SK-N-SH (cell line): ENCODE data around the gene SEMA6C.
"Not testable (repeated sequence)": the region's sequence is repeated elsewhere in the genome, so short reads cannot be mapped to it uniquely, and the experiment has no call there.

Experiments
- EZH2phosphoT487 ChIP-seq: fragments of 200-600 bp; sonication (generic); IDR thresholded peaks from 2 replicates; pipeline ENCODE4 v1.6.1; 2017; ENCODE audit warnings: low read depth, mixed run types, mild to moderate bottlenecking, antibody characterized with exemption, moderate library complexity, borderline replicate concordance
- TF ChIP-seq, protein P1 (sequence below): IDR thresholded peaks from 2 replicates; pipeline ENCODE4 v1.4.0; 2012; ENCODE audit warnings: low read depth, borderline replicate concordance
- TF ChIP-seq, protein P2 (sequence below): fragments of 150-350 bp; IDR thresholded peaks from 2 replicates; pipeline ENCODE4 v1.6.1; 2016; ENCODE audit warnings: mild to moderate bottlenecking, low read depth, low read length
- TF ChIP-seq, protein P3 (sequence below): fragments of 200-600 bp; sonication (generic); IDR thresholded peaks from 2 replicates; pipeline ENCODE4 v1.6.1; 2017; ENCODE audit warnings: antibody characterized with exemption, mild to moderate bottlenecking, moderate library complexity
- TF ChIP-seq, protein P4 (sequence below): IDR thresholded peaks from 2 replicates; pipeline ENCODE4 v1.4.0; 2012; ENCODE audit warnings: low read depth, borderline replicate concordance
- TF ChIP-seq, protein P5 (sequence below): IDR thresholded peaks from 2 replicates; pipeline ENCODE4 v1.4.0; 2012; ENCODE audit warnings: low read depth

DNA sequence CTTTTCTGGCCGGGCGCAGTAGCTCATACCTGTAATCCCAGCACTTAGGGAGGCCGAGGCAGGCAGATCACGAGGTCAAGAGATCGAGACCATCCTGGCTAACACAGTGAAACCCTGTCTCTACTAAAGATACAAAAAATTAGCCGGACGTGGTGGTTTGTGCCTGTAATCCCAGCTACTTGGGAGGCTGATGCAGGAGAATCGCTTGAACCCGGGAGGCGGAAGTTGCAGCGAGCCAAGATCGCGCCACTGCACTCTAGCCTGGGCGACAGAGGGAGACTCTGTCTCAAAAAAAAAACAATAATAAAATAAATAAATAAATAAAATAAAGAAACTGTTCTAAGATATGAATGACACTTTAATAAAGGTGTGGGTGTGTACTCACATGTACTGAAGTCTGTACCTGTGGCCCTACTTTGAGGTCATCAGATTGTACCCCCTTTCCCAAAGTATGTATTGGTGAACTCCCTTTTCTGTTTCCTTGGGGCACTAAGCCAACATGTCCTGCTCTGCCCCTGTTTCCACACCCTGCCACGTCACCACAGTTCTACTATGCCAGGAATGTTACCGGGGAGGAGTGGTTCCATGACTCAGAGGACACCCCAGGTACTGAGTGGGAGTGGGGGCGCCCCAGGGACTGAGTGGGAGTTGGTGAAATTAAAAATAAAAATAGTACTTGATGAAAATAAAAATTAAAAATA is 48.6 kb upstream of the SEMA6C start:
- TF ChIP-seq, protein P1, sequence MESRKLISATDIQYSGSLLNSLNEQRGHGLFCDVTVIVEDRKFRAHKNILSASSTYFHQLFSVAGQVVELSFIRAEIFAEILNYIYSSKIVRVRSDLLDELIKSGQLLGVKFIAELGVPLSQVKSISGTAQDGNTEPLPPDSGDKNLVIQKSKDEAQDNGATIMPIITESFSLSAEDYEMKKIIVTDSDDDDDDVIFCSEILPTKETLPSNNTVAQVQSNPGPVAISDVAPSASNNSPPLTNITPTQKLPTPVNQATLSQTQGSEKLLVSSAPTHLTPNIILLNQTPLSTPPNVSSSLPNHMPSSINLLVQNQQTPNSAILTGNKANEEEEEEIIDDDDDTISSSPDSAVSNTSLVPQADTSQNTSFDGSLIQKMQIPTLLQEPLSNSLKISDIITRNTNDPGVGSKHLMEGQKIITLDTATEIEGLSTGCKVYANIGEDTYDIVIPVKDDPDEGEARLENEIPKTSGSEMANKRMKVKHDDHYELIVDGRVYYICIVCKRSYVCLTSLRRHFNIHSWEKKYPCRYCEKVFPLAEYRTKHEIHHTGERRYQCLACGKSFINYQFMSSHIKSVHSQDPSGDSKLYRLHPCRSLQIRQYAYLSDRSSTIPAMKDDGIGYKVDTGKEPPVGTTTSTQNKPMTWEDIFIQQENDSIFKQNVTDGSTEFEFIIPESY, result not testable (repeated sequence)
- TF ChIP-seq, protein P2, sequence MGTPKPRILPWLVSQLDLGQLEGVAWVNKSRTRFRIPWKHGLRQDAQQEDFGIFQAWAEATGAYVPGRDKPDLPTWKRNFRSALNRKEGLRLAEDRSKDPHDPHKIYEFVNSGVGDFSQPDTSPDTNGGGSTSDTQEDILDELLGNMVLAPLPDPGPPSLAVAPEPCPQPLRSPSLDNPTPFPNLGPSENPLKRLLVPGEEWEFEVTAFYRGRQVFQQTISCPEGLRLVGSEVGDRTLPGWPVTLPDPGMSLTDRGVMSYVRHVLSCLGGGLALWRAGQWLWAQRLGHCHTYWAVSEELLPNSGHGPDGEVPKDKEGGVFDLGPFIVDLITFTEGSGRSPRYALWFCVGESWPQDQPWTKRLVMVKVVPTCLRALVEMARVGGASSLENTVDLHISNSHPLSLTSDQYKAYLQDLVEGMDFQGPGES, result not testable (repeated sequence)
- TF ChIP-seq, protein P3, sequence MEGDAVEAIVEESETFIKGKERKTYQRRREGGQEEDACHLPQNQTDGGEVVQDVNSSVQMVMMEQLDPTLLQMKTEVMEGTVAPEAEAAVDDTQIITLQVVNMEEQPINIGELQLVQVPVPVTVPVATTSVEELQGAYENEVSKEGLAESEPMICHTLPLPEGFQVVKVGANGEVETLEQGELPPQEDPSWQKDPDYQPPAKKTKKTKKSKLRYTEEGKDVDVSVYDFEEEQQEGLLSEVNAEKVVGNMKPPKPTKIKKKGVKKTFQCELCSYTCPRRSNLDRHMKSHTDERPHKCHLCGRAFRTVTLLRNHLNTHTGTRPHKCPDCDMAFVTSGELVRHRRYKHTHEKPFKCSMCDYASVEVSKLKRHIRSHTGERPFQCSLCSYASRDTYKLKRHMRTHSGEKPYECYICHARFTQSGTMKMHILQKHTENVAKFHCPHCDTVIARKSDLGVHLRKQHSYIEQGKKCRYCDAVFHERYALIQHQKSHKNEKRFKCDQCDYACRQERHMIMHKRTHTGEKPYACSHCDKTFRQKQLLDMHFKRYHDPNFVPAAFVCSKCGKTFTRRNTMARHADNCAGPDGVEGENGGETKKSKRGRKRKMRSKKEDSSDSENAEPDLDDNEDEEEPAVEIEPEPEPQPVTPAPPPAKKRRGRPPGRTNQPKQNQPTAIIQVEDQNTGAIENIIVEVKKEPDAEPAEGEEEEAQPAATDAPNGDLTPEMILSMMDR, result not testable (repeated sequence)
- TF ChIP-seq, protein P4, sequence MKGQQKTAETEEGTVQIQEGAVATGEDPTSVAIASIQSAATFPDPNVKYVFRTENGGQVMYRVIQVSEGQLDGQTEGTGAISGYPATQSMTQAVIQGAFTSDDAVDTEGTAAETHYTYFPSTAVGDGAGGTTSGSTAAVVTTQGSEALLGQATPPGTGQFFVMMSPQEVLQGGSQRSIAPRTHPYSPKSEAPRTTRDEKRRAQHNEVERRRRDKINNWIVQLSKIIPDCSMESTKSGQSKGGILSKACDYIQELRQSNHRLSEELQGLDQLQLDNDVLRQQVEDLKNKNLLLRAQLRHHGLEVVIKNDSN, result not testable (repeated sequence)
- TF ChIP-seq, protein P5, sequence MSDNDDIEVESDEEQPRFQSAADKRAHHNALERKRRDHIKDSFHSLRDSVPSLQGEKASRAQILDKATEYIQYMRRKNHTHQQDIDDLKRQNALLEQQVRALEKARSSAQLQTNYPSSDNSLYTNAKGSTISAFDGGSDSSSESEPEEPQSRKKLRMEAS, result not testable (repeated sequence)
- TF ChIP-seq EZH2phosphoT487, result not testable (repeated sequence)
